MCF 10A (cell line): ENCODE measurements around the gene PIK3IP1. TPM values are rescaled to one million over a fixed set of nuclear protein-coding genes. Genes with fewer than 3 reads are reported as not detected.
A peak's percentile ranks its signal among the peaks of the same experiment; 100 is the strongest.
"Not testable (repeated sequence)": the region's sequence is repeated elsewhere in the genome, so short reads cannot be mapped to it uniquely, and the experiment has no call there.

ENCODE experiments used
- BruUV-seq: library from RNA; stranded (reverse); fragments of 400-500 nt; replicated peaks from 2 replicates; lab custom pipeline; 2021; lab: Mats Ljungman, UMichigan
- CTCF ChIA-PET: fragments of 300-600 bp; sonication (Branson Sonifier 250); formaldehyde crosslinking; extraction: SDS; loops from one replicate; lab custom pipeline; 2021; ENCODE audit warnings: antibody characterized with exemption, inconsistent platforms; lab: Yijun Ruan, JAX
- POLR2A ChIA-PET: fragments of 300-600, 350-650 bp; sonication (Branson Sonifier 250); formaldehyde crosslinking; extraction: SDS; loops from one replicate; lab custom pipeline; 2020; ENCODE audit warnings: antibody characterized with exemption, inconsistent platforms; lab: Yijun Ruan, JAX
- DNase-seq: peaks from one replicate; pipeline ENCODE4 v3.0.0-alpha.2; 2018; ENCODE audit not compliant: unreplicated experiment
- H3K27ac Mint-ChIP-seq: one replicate; pipeline ENCODE4 v1.8.0; 2022; ENCODE audit warnings: mild to moderate bottlenecking, low read depth, mixed read lengths; ENCODE audit not compliant: unreplicated experiment
- H3K27me3 Mint-ChIP-seq: one replicate; pipeline ENCODE4 v1.8.0; 2022; ENCODE audit warnings: mixed read lengths; ENCODE audit not compliant: insufficient read depth, unreplicated experiment
- H3K36me3 Mint-ChIP-seq: one replicate; pipeline ENCODE4 v1.8.0; 2022; ENCODE audit warnings: mild to moderate bottlenecking, moderate library complexity, mixed read lengths; ENCODE audit not compliant: insufficient read depth, unreplicated experiment
- H3K4me1 Mint-ChIP-seq: one replicate; pipeline ENCODE4 v1.8.0; 2022; ENCODE audit warnings: mixed read lengths; ENCODE audit not compliant: insufficient read depth, unreplicated experiment
- H3K4me3 Mint-ChIP-seq: one replicate; pipeline ENCODE4 v1.8.0; 2022; ENCODE audit warnings: mild to moderate bottlenecking, moderate library complexity, mixed read lengths; ENCODE audit not compliant: unreplicated experiment
- H3K9me3 Mint-ChIP-seq: one replicate; pipeline ENCODE4 v1.8.0; 2022; ENCODE audit warnings: mixed read lengths; ENCODE audit not compliant: unreplicated experiment
- CTCF ChIP-seq: fragments of 200-600 bp; IDR thresholded peaks from one replicate; pipeline ENCODE4 v1.8.0; 2022; ENCODE audit warnings: antibody characterized with exemption, mild to moderate bottlenecking; ENCODE audit not compliant: unreplicated experiment
- intact Hi-C: fragments of 100-400 bp; cut with micrococcal nuclease; formaldehyde crosslinking; loops from 2 replicates; pipeline ENCODE4 v1.14.1; 2022
- total RNA-seq: library from RNA; stranded (reverse); gene quantifications from 2 replicates; pipeline ENCODE4 v1.2.3, GENCODE V29; 2022

Gene PIK3IP1
- total RNA-seq, 1 experiment from 2014 or later = 0.93 TPM

- peak overlapping the region; percentile 49 for H3K27ac Mint-ChIP-seq
- DNase-seq = no peak
- ChIA-PET CTCF (interaction anchor here (0.7 to 2.5 kb wide), 3 partner anchors 16 to 820 kb away, joined by 3 to 13 read pairs (median 13); partner anchors contain the start of gene LIMK2), POLR2A (interaction anchor here (0.9 to 13.1 kb wide), 11 partner anchors 9 to 165 kb away, joined by 3 to 188 read pairs (median 6); partner anchors contain the start of genes LIMK2 and RNF185)
- no peak overlapping the region for H3K4me3 Mint-ChIP-seq
- H3K4me1 Mint-ChIP-seq = peaks cover 18% of the 10 kb centered on the region
- no peaks in the 10 kb centered on the region for H3K9me3 Mint-ChIP-seq
- intact Hi-C loops = no loop called here
- H3K27me3 Mint-ChIP-seq = no peaks in the 10 kb centered on the region
- peaks cover 27% of the 10 kb centered on the region for H3K36me3 Mint-ChIP-seq
- TF ChIP-seq CTCF = no peak
- no TSS peak for BruUV-seq
Observed at GRCh38 chr22:31246687-31247086, 45.6 kb downstream of the PIK3IP1 start.

- H3K9me3 Mint-ChIP-seq, H3K27me3 Mint-ChIP-seq, intact Hi-C loops, DNase-seq, H3K27ac Mint-ChIP-seq, H3K4me3 Mint-ChIP-seq, BruUV-seq: not testable (repeated sequence)
- H3K4me1 Mint-ChIP-seq = peaks cover 23% of the 10 kb centered on the region
- CTCF ChIA-PET = interaction anchor here (0.6 to 1.2 kb wide), 2 partner anchors 25 to 85 kb away, joined by 3 to 4 read pairs; no protein-coding TSS in a partner anchor
- POLR2A ChIA-PET = interaction anchor here (1.2 to 3.6 kb wide), 2 partner anchors 10 to 13 kb away, joined by 4 to 25 read pairs; no protein-coding TSS in a partner anchor
- peaks cover 27% of the 10 kb centered on the region for H3K36me3 Mint-ChIP-seq
Observed at GRCh38 chr22:31245998-31246397, 46.3 kb downstream of the PIK3IP1 start.

- H3K9me3 Mint-ChIP-seq = no peaks in the 10 kb centered on the region
- no peak for DNase-seq
- no TSS peak for BruUV-seq
- TF ChIP-seq CTCF = no peak
- H3K4me3 Mint-ChIP-seq = no peak overlapping the region
- CTCF ChIA-PET = interaction anchor here (1.2 to 2.8 kb wide), 7 partner anchors 9 to 84 kb away, joined by 3 to 12 read pairs (median 5); no protein-coding TSS in a partner anchor
- H3K36me3 Mint-ChIP-seq = peaks cover 25% of the 10 kb centered on the region
- intact Hi-C loops = no loop called here
- POLR2A ChIA-PET = interaction anchor here (0.9 to 3.9 kb wide), 11 partner anchors 9 to 85 kb away, joined by 3 to 33 read pairs (median 4); partner anchors contain the start of genes LIMK2 and RNF185
- H3K27ac Mint-ChIP-seq = peak overlapping the region; percentile 86
- H3K4me1 Mint-ChIP-seq = peaks cover 18% of the 10 kb centered on the region
- no peaks in the 10 kb centered on the region for H3K27me3 Mint-ChIP-seq
Observed at GRCh38 chr22:31244943-31245451, 47.3 kb downstream of the PIK3IP1 start.

DNA sequence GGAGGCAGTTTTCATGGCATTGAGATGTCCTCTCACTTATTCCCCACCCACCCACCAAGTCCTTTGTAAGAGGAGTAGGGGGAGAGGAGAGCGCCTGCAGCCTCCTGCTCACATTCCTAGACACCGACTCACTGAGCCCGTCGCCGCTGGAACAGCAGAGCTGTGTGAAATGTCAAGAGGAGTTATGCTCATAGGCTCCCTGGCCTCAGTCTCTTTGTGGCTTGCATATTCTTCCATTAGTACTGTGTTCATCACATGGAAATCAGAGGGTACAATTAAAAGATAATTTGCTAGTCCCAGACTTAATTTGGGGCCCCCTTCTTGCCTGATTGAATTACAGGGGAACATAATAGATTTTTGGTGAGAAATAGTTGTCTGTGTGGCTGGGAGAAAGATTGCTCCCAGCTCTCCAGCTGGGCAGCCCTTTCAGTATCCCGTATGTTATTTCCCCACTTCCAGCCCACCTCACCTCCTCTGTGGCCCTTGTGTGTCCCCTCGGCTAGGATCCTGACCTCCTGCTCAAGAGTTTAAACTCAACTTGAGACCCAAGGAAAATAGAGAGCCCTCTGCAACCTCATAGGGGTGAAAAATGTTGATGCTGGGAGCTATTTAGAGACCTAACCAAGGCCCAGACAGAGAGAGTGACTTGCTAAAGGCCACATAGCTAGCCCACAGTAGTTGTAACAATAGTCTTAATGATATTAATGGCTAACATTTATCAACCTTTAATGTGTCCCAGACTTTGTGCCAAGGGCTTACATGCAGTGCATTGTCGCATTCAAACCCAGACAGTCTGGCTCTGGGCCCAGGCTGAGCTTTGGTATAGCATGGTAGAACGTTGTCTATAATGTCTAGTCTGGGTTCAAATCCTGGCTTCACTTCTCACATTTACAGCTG, 48.0 kb downstream of the PIK3IP1 start:
- no peak for TF ChIP-seq CTCF
- Mint-ChIP-seq H3K27me3 (no peaks in the 10 kb centered on the region), H3K4me3 (peak overlapping the region; percentile 60), H3K9me3 (no peaks in the 10 kb centered on the region), H3K27ac (peak overlapping the region; percentile 86), H3K36me3 (peaks cover 22% of the 10 kb centered on the region), H3K4me1 (peaks cover 18% of the 10 kb centered on the region)
- DNase-seq = peak; percentile 60
- BruUV-seq = no TSS peak
- POLR2A ChIA-PET = interaction anchor here (0.6 to 3.9 kb wide), 21 partner anchors 10 to 480 kb away, joined by 3 to 33 read pairs (median 4); partner anchors contain the start of genes LIMK2 and RNF185
- CTCF ChIA-PET = interaction anchor here (0.5 to 3.1 kb wide), 11 partner anchors 9 to 136 kb away, joined by 3 to 39 read pairs (median 5); no protein-coding TSS in a partner anchor
- intact Hi-C loops = no loop called here
